ENCODE measurements around the gene PTX4. TPM values are rescaled to one million over a fixed set of nuclear protein-coding genes. Genes with fewer than 3 reads are reported as not detected.

PTX4 gene
- total RNA-seq, 1 experiment from 2014 or later, result not detected

GRCh38 chr16:1525871-1526607 lies 37.3 kb upstream of the PTX4 start:
- Histone ChIP-seq H2AFZ (ENCODE audit: low read length) (no peak overlapping the region), H2BK12ac (ENCODE audit: insufficient read length, low read depth, low read length) (no peak overlapping the region), H3K23ac (ENCODE audit: insufficient read length, low read depth, low read length) (no peak overlapping the region), H2BK5ac (ENCODE audit: insufficient read length, low read length) (no peak overlapping the region), H3K79me1 (ENCODE audit: insufficient read depth, low read depth, low read length, poor library complexity, severe bottlenecking) (no peaks in the 10 kb centered on the region), H2AK5ac (ENCODE audit: insufficient read length, low read length) (no peak overlapping the region), H2BK20ac (ENCODE audit: low read depth, low read length, poor library complexity, severe bottlenecking) (no peak overlapping the region), H3K4me2 (ENCODE audit: insufficient read depth, insufficient read length, low read length) (no peak overlapping the region), H3K27me3 (ENCODE audit: insufficient read depth, low read length) (no peaks in the 10 kb centered on the region), H4K20me1 (ENCODE audit: control insufficient read depth, insufficient read depth, insufficient read length) (no peaks in the 10 kb centered on the region), H3K18ac (ENCODE audit: insufficient read length, low read depth, low read length) (no peak overlapping the region), H3K23me2 (ENCODE audit: insufficient read length, low read depth, low read length, poor library complexity, severe bottlenecking) (no peaks in the 10 kb centered on the region), H2BK15ac (ENCODE audit: low read depth, low read length) (no peak overlapping the region; the same call in 1 of the 2 replicates), H3K4me1 (ENCODE audit: insufficient read depth, low read length) (no peaks in the 10 kb centered on the region), H4K8ac (replicated peaks; ENCODE audit: insufficient read length, low read depth, low read length) (no peak overlapping the region), H3K9me3 (ENCODE audit: control insufficient read depth, low read depth, low read length) (no peaks in the 10 kb centered on the region), H4K5ac (ENCODE audit: insufficient read length, low read depth, low read length) (no peak overlapping the region), H4K91ac (ENCODE audit: insufficient read length, low read depth, low read length) (no peak overlapping the region), H3T11ph (ENCODE audit: low read length) (no peak overlapping the region), H3K56ac (ENCODE audit: insufficient read length, low read depth, low read length) (no peak overlapping the region), H3K14ac (ENCODE audit: insufficient read depth, low read length) (no peak overlapping the region), H2BK120ac (ENCODE audit: low read depth, low read length, poor library complexity, severe bottlenecking) (no peak overlapping the region), H3K27ac (ENCODE audit: insufficient read length, low read depth, low read length) (no peak overlapping the region), H3K9ac (ENCODE audit: extremely low read depth, insufficient read length, low read length) (no peak overlapping the region), H3K4ac (ENCODE audit: low read depth, low read length) (no peak overlapping the region), H3K79me2 (ENCODE audit: insufficient read depth, low read length) (no peaks in the 10 kb centered on the region)
- TF ChIP-seq CTCF (conservative IDR thresholded peaks at IDR 0.05), result no peak
- H3K9me3 Mint-ChIP-seq, result no peaks in the 10 kb centered on the region; a peak in 1 of 5 replicates
- no CpG with 5 or more reads among the region's 44 CpGs for WGBS (ENCODE audit: extremely low coverage, insufficient read length, low lambda C conversion rate)
- no peak overlapping the region for H3K4me3 Mint-ChIP-seq
- no peaks in the 10 kb centered on the region; a peak in 1 of 4 replicates for H3K4me1 Mint-ChIP-seq
- no peaks in the 10 kb centered on the region for H3K27me3 Mint-ChIP-seq (ENCODE audit: low read depth)
- H3K27ac Mint-ChIP-seq, result no peak overlapping the region
- peaks cover 0 to 9% (median 0%) of the 10 kb centered on the region in 3 experiments; a peak in 2 of 7 replicates for H3K36me3 Mint-ChIP-seq (ENCODE audit: insufficient read depth in 1 of 3, low read depth in 3 of 3)
- no peak for DNase-seq

Measured in H9 (cell line).